Endometrium (tissue), 2 donors: Measurements from ENCODE around the gene PITPNM3.
"Not testable (repeated sequence)": the region's sequence is repeated elsewhere in the genome, so short reads cannot be mapped to it uniquely, and the experiment has no call there.

ENCODE experiments used
- FAIRE-seq: peaks from 2 replicates; lab custom pipeline; 2012; peaks lifted over from hg19 to GRCh38; lab: Jason Lieb, UNC
- donor health status: control.
- donor health status: control.

The PITPNM3 gene

DNA sequence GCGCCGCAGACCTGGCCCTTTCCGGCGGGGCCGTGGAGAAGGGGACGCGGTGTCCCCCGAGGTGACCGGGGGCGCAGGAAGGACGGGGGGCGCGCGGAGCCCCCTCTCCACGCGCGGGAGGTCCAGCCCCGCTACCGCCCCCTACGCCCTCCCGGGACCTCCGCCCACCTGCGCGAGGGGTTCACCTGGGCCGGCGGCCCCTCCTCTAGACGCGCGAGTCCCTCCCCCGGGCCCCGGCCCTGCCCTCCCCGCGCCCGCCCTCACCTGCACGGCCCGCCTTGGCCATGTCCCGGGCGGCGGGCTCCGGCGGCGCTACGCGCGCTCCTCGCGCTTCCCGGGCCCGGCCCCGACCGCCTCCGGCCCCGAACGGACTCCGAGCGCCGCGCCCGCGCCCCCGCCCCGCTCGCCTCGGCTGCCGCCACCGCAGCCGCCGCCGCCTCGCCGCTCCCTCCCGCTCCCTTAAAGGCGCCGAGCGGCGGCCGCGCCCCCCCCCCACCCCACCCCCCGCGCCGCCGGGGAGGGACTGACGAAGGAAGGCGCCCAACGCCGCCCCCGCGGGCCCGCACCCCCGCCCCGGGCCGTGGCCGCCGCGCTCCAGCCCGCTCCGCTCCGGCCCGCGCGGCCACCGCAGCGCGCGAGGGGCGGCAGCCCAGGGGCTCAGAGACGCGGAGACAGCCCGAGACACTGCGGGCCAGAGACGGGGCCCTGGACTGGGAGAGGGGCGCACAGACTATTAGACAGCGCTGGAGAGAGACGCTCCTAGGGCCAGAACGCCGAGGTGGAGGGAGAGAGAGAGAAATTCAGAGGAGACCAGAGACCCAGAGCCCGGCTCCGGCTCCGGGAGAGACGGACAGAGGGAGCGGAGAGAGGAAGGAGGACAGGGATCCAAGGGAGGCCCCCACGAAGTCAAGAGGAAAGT lies at the start of gene PITPNM3:
Gene PITPNM3, minus strand, starts transcription at position 435 of the 919 bp plus-strand sequence. Its CDS starts 149 bp downstream, at position 286.
- FAIRE-seq: no peak

DNA sequence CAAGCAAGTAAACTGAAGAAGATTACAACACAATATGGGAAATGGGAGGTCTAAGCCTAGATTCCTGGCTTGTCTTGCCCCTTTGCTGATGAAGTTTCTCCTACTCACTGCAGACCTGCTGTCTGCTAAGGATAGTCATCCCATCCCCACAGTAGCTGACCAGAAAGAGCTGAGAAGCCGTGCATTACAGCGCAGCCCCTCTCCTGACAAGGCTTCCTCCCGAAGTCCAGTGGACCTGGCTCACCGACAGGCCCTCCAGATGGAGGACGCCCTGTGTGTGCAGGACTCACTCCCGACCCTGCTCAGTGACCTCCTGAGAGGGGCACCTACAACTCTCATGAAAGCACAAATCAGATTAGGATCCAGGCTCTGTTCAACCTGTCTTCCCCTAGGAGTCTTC lies 48.8 kb upstream of the PITPNM3 start:
- FAIRE-seq: no peak

DNA sequence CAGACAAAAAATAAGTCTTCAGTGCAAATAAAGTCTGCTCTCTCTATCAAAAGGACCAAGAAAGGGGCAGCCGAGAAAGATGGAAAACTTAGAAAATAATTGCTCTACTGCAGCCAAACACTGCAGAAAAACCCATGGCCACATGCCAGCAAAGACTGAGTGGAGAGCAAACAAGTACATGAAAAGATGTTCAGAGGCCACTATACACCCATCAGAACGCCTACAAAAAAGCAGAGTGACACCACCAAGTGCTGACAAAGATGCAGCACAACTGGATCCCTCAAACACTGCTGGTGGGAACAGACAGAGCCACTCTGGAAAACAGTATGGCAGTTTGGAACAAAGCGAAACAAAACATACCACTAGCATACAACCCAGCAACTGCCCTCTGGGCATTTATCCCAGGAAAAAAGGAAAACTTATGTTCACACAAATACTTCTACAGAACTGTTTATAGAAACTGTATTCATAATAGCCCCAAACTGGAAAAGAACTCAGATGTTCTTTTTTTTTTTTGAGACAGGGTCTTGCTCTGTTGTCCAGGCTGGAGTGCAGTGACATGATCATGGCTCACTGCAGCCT lies 47.5 kb upstream of the PITPNM3 start:
- no peak for FAIRE-seq

DNA sequence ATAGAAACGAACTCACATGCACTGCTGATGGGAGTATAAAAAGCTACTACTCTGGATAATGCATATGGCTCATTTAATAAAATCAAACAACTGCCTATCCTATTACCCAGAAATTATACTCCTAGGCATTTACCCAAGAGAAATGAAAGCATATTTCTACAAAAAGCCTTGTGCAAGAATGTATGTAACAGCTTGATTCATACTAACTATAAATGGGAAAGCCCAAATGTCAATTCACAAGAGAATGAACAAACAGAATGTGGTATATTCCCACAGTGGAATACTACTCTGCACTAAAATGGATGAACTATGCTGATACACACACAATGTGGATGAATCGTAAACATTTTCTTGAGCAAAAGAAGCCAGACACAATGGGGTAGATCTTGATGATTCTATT lies 45.8 kb upstream of the PITPNM3 start:
- FAIRE-seq: no peak

DNA sequence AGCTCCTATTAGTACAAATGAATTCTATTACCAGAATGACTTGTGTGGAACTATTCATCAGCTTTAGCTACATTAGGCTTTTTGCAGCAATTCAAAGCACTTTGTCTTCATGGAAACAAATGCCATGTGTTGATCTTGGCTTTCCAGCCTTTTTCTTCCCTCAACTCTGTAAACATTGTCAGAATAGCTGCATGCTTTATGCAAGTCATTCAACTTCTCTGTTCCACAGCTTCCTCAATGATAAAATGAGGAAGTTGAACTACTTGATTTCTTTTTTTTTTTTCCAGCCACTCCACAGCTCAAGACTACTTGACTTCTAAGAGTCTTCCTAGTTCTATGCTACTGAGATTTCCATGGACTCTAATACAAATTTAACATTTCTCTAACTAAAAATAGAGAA lies 43.0 kb upstream of the PITPNM3 start:
- no peak for FAIRE-seq

DNA sequence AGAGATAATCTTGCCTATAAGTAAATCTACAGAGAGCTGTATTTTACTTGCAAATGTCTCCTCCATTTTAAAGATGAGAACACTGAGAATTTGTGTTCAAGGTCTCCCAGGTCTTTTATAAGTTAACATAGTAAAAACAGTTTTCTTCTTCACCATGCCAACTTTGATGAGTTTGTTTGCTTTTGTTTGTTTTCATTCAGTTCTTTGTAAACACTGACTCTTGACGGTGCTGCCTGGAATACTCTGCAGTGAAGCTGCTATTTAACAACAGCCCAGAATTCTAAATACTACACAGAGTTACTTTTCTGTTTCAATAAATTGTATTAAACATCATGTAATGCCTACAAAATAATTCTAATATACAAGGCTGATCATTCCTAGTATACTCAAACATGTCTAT lies 41.4 kb upstream of the PITPNM3 start:
- FAIRE-seq: no peak

DNA sequence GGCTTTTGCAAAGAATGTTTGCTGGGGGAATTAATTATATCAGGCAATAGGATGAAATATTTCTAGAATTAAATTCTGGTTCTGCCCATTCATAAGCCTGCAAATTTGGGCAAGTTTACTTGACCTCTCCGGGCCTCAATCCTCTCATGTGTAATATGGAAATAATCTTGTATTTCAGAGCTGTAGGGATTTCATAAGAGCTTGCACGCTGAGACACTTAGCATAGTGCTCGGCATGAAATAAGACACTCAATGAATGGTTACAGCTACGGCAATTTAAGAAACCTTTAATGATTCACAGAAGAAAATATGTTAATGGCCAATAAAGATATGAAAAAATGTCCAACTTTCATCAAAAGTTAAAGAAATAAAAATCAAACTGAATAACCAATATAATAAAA lies 40.6 kb upstream of the PITPNM3 start:
- FAIRE-seq: no peak

DNA sequence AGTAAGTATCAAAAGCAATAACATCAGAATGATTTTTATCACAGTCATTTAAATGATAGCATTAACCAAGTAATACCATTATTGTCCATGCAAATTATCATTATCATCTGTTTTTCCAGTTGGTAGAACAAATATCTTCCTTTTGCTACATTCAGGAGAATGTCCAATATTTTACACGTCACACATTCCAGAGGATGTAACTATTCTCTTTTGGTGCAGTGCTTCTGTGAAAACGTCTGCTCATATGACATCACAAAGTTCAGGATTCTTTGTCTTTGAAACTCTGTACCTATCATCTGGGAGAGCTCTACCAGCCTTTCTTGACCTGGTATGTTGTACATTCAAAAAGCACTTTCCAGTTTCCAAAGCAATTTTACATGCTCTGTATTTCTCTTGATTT lies 40.2 kb upstream of the PITPNM3 start:
- no peak for FAIRE-seq

DNA sequence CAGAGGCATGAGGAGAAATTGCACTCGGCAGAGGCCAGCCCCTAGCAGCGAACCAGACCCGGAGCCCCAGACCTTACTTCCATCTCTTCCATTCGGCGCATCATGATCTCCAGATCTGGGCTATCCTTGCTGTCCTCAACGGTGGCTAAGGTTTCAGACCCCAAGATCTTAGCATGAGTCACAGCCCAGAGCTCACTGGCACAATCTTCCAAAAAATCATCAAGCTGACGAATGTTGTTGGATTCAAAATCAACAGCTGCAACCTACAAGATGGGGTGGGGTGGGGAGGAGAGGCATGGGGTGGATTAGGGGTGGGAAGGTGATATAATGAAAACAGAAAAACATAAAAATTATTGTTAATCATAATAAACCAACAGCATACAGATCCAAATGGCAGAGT lies 39.7 kb upstream of the PITPNM3 start:
- no peak for FAIRE-seq

DNA sequence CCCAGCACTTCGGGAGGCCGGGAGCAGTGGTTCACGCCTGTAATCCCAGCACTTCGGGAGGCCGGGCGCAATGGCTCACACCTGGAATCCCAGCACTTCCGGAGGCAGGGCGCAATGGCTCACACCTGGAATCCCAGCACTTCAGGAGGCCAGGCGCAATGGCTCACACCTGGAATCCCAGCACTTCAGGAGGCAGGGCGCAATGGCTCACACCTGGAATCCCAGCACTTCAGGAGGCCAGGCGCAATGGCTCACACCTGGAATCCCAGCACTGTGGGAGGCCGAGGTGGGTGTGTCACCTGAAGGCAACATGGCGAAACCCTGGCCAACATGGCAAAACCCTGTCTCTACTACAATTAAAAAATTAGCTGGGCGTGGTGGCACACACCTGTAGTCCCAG lies 37.0 kb upstream of the PITPNM3 start:
- FAIRE-seq: not testable (repeated sequence)

DNA sequence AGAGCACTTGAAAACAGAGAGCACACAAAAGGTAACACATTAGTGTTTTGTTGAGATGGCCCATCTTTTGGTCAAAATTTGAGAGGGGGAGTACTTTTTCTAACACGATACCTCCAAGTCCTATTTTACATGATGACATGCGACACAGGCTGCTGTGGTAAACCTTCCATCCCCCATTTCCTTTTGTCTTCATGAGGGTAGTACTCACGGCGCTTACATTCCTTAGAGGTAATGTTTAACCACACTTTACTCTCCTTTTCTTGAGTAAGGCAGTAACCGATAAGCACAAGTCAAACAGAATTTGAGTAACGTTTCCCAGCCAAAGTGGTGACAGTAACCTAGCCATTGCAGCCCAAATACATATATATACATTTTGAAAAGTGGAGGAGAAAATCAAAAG lies 35.8 kb upstream of the PITPNM3 start:
- FAIRE-seq: no peak

DNA sequence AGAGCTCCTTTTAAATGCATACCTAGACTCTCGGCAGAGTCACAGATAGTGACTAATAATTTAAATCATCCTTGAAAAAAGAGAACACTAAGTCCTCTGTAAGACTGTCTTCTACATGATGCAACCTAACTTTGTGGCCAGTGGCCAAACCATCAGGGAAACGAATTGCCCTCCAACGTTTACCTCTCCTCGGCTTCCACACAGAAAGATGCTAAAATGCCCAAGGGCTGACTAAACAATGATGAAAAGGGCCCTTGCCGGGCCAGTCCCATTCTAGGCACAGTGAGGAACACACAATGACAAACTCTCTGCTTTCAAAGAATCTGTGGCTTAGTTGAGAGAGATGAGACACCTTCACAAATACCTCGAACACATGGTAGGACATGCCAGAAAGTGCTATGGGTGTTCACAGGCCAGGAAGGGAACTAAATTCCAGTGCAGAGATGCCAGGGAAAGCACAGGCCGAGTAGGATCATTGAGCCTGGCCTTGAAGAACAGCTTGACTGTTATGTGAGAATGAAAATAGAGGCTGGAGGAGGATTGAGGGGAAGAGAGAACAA lies 35.3 kb upstream of the PITPNM3 start:
- no peak for FAIRE-seq

DNA sequence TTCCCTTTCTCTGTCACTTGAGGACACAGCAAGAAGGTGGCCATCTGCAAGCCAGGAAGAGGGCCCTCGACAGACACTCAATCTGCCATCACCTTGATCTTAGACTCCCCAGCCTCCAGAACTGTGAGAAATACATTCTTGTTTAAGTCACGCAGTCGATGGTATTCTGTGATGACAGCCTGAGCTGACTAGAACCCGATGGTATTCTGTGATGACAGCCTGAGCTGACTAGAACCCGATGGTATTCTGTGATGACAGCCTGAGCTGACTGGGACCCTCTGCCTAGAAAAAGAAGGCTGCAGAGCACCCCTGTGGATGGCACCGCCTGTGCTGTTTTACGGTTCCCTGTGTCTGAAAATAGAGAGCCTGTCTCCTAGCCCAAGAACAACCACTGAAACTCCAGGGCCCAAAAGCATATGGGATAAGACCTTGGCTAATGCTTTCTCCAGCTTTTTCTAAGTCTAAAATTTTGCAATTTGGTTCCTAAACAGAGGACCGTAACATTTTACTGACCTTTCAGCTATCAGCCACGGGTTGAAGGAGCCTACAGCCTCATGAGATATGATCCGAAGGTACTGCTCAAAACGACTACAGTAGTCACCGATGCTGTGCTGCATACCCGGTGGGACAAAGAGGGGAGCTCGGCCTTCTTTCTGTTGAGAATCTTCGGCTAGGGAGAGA lies 33.1 kb upstream of the PITPNM3 start:
- no peak for FAIRE-seq

DNA sequence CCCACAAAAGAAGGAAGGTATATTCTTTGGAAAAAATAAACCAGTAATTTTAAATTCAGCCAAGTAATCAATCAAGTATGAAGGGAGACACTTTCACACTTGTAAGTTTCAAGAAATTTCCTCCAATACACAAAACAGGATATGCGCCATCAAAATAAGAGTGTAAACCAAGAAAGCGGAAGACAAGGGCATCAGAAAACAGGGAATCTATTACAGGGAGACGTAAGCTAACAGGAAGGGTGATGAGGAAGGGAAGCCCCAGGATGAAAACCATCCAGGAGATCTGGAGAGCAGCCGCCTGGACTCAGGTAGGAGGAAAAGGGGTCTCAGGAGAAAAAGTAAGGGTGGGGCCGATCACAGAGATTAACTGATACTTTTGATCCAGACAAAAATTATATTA lies 31.8 kb upstream of the PITPNM3 start:
- FAIRE-seq: no peak

DNA sequence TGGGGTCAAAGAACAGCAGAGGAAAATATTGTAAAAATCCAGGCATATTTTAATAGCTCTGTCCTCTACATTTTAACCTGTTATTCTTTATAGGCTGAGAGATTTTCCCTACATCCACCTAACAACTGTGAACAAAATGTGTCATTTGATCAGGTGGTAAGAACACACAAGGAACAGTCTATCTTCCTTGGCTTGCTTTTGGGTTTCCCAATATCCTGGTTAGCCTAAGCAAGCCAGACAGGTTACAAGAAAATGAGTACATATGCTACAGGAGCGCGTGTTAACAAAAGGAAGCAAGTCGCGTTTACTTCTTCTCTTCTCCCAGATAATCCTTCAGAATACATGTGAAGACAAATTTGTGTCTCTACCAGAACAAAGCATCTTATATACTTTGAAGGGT lies 31.0 kb upstream of the PITPNM3 start:
- FAIRE-seq: no peak

DNA sequence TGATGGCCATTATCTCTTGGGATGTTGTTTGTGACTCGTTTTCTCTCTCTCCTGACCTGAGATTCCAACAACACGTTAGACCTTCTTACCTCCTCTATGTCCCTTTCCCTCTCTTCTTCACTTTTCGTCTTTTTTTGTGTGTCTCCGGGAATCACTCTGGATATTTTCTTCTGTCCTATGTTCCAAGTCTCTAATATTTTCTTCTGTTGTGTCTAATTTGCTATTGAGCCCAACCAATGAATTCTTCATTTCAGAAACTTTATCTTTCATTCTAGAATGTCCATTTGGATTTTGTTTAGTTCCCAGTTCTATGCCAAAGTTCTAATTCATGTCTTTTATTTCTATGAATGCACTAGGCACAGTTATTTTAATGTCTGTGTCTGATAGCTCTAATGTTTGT lies 27.1 kb upstream of the PITPNM3 start:
- no peak for FAIRE-seq

DNA sequence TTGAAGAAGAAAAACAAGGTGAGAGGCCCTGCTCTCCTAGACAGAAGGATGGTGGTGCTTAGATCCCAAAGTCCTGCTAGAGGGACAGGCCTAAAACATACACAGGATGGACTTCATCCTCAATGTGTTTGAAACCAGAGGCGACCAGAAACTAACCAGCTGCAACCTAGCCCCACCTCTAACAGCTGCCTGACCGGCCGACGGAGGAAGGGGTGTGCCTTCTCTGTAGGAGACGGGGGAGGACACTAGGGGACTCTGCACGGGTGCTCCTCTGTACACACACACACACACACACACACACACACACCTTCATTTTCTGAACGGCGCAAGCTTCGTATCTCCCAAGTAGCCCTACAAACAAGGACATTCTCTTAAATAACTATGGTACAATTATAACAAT lies 24.3 kb upstream of the PITPNM3 start:
- FAIRE-seq: no peak

DNA sequence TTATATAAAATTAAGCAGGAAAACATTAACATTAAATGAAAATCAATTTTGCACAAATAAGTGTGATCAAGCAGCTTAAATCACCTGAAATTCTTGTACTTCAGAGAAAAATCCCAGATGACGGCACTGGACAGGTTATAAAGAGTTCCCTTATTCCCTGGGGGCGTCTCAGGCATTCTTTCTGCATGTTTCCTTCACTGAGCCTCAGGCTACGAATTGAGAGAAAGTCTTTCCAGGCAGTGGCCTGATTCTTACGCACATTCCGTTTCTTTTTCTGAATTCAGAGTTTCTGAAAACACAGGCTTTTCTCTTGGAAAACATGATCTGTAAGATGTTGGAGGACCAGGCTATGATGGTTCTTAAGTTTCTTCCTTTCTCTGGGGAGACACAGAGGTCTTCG lies 22.1 kb upstream of the PITPNM3 start:
- FAIRE-seq: no peak

DNA sequence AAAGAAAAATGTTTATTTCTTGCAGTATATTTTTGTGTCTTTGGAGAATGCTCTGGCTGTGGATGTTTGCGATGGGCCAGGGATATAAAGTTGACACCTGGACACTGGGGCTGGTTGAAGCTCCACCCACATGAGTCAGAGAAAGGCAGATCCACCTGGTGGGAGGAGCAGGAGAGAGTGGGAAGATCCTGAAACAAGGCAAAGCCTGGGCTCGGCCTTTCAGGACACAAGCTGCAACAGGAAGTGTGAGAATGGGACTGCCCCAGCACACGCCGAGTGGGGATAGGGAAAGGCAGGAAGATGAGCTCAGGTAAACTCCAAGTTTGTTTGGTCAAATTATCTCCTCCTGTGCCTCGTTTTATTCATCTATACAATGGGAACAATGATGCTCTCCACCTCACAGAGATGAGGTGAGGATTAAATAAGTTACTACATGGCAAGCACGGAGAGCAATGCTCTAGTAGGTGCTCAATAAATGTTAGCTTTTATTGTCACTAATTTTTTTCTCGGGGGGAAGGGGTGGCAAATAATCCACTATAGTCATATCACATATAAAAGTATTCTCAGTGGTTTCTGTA lies 21.4 kb upstream of the PITPNM3 start:
- FAIRE-seq: no peak

DNA sequence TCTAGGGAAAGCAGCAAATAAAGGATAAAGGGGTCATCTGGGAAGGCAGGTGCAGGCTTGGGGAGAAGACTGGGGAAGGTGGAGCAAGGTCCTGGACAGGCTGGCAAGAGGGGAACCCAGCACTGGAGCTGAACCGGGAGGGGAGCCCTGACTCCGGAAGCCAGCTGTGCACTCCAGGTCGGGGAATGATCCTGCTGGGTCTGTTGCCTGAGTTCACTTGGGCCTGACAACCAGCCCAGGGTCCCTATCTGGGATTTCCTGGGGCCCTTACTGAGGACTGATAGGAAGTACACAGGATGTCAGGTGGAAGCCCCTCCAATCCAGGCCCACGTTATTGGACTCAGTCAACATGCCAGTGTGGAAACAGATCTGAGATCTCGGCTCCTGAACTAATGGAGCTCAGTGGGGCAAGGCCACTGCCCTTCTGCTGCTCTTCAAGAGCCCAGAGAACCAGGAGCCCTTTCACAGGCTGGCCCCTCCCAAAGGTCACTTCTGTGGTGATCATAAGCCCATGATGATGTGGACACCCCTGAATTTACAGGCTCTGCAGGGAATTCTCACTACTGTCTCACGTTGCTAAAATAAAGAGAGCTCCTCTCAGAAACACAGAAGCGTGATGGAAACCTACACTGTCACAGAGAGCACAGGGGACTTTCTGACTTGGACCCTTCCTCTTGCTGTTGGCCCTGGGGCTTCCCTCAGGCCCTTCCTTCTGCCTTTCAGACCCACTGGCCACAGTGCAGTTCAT lies 19.9 kb upstream of the PITPNM3 start:
- FAIRE-seq: no peak

DNA sequence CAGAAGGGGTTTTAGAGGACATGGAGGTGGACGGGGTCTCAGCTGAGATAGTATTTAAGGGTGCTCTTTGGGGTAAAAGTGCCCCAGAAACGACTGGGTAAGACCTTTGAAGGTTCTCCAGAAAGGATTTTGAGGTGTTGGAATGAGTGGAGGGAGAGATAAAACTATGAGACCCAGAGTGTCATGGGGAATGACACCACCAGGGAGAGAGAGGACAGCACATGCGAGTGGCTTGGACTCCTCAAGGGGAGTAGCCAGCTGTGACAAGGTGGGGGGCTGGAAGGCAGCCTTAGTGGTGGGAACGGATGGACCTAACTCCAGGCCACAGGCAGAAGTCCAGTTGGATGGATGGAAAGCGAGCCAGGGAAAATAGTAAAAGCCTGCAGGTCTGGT lies 19.2 kb upstream of the PITPNM3 start:
- FAIRE-seq: no peak
